ENCODE measurements around the gene ATG101. TPM values are rescaled to one million over a fixed set of nuclear protein-coding genes. Genes with fewer than 3 reads are reported as not detected.

The ATG101 gene
- total RNA-seq, 1 experiment from 2014 or later: 44.6 TPM

- H3K9me3 ChIP-seq (ENCODE audit: insufficient read depth, low read depth): no peaks in the 10 kb centered on the region
- H3K79me2 ChIP-seq (ENCODE audit: low read depth): no peaks in the 10 kb centered on the region
- H3K9me2 ChIP-seq (ENCODE audit: insufficient read depth): no peaks in the 10 kb centered on the region
- H3F3A ChIP-seq (ENCODE audit: insufficient read depth, low read depth): peaks cover 18% of the 10 kb centered on the region
- CTCF ChIA-PET: no interaction called here
- TF ChIP-seq CTCF (conservative IDR thresholded peaks at IDR 0.05) (no peak), EZH2 (IDR thresholded peaks at IDR 0.05; ENCODE audit: low read depth) (no peak)
- peaks cover 5% of the 10 kb centered on the region for H3K4me1 ChIP-seq (replicated peaks; ENCODE audit: insufficient read depth)
- no peaks in the 10 kb centered on the region for H4K20me1 ChIP-seq (ENCODE audit: insufficient read depth)
- no peak for DNase-seq
- no peak overlapping the region for H3K27ac ChIP-seq
- no peak overlapping the region for H3K4me2 ChIP-seq
- no peak overlapping the region for H2AFZ ChIP-seq
- no TSS peak for BruUV-seq (replicated peaks)
- H3K4me3 ChIP-seq: no peak overlapping the region
- no peaks in the 10 kb centered on the region for H3K27me3 ChIP-seq (ENCODE audit: insufficient read depth, low read depth)
- intact Hi-C loops (cut with micrococcal nuclease; ENCODE audit: unreplicated experiment): no loop called here
- H3K36me3 ChIP-seq (ENCODE audit: low read depth): no peaks in the 10 kb centered on the region
- POLR2A ChIA-PET (ENCODE audit: unreplicated experiment): interaction anchor here (0.6 to 0.7 kb wide), 2 partner anchors 18 to 22 kb away, joined by 3 to 5 read pairs; no protein-coding TSS in a partner anchor
Measured at GRCh38 chr12:52054833-52055730, 14.7 kb upstream of the ATG101 start.

- BruUV-seq (replicated peaks): no TSS peak
- no peak overlapping the region for H3K27ac ChIP-seq
Measured at GRCh38 chr12:52055731-52056711, 13.8 kb upstream of the ATG101 start.

More at GRCh38 chr12:52055731-52056711, 13.8 kb upstream of the ATG101 start:
- Histone ChIP-seq H3K27me3 (ENCODE audit: insufficient read depth, low read depth) (no peaks in the 10 kb centered on the region), H3K79me2 (ENCODE audit: low read depth) (no peaks in the 10 kb centered on the region), H3K36me3 (ENCODE audit: low read depth) (no peaks in the 10 kb centered on the region), H3K9me3 (ENCODE audit: insufficient read depth, low read depth) (no peaks in the 10 kb centered on the region), H3K4me1 (replicated peaks; ENCODE audit: insufficient read depth) (no peaks in the 10 kb centered on the region), H3K4me3 (no peak overlapping the region), H4K20me1 (ENCODE audit: insufficient read depth) (no peaks in the 10 kb centered on the region), H2AFZ (no peak overlapping the region), H3F3A (ENCODE audit: insufficient read depth, low read depth) (peaks cover 9% of the 10 kb centered on the region), H3K4me2 (no peak overlapping the region), H3K9me2 (ENCODE audit: insufficient read depth) (no peaks in the 10 kb centered on the region)
- DNase-seq: no peak
- ChIA-PET CTCF (interaction anchor here (0.6 kb wide), 1 partner anchor 13 kb away, joined by 6 read pairs; no protein-coding TSS in a partner anchor), POLR2A (ENCODE audit: unreplicated experiment) (no interaction called here)
- intact Hi-C loops (cut with micrococcal nuclease; ENCODE audit: unreplicated experiment): no loop called here
- TF ChIP-seq CTCF (conservative IDR thresholded peaks at IDR 0.05) (no peak), EZH2 (IDR thresholded peaks at IDR 0.05; ENCODE audit: low read depth) (no peak)

Data from PC-9 (cell line).